Islet of Langerhans (tissue), 1 donor: ENCODE measurements around the gene KDM5B.

Experiments used
- FAIRE-seq: peaks from one replicate; lab custom pipeline; 2011; peaks lifted over from hg19 to GRCh38; lab: Jason Lieb, UNC

KDM5B gene

GRCh38 chr1:202685641-202686040 is 122.6 kb downstream of the KDM5B start:
- no peak for FAIRE-seq

- FAIRE-seq, result no peak
These were observed 123.5 kb downstream of the KDM5B start for GRCh38 chr1:202684716-202685115.

GRCh38 chr1:202683029-202683428 is 125.2 kb downstream of the KDM5B start:
- no peak for FAIRE-seq

DNA sequence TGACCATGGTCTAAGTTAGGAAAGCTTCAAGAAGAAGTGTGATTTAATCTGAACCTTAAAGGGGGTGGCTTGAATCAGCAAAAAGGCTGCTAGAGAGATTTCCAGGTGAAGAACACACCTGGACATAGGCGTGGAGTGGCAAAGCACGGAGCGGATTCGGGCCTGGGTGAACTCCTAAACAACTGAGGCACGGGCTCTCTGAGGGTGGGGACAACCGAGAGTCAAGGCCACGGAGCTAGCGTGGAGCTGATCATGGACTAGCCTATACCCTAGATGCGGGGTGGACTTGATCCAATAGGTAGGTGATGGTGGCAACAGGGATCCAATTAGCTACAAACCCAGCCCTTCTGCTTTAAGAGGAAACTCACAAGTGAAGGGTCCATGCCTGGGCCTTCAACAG is 125.7 kb downstream of the KDM5B start:
- no peak for FAIRE-seq

GRCh38 chr1:202681736-202682420 is 126.3 kb downstream of the KDM5B start:
- FAIRE-seq, result no peak

DNA sequence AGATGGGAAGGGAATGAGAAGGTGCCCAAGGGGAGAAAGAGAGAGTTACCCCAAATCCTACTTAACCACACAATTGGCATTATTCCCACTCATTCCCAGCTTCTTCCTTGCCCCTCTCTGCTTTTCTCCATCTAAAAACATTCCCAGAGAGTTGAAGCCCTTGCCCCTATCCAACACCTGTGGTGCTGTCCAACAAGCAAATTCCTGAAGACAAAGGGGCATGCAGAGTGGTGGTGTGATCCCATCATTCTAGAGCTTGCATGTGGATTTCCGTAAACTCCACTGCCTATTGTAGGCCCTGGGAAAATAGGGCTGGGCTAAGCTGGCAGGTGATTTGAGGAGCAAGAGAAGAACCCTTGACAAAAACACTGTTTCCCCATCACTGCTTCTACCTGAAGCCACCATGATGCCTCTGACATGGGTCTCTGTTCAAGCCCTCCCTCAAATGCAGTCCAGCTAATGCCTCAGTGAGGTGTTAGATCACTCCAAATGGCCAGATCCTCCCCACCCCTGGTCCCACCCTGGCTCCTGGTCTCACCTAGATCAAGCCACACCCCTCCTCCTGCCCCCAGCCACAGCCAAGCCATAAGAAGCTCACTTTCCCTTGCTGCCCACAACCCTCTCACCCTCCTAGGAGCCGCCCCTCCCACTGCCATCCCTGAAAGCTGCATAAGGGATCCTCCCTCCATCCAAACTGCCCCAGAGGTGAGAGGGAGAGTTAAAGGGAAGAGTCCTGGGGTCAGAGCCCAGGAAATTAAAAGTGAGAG is 127.5 kb downstream of the KDM5B start:
- no peak for FAIRE-seq

- no peak for FAIRE-seq
These were observed 128.6 kb downstream of the KDM5B start for GRCh38 chr1:202679406-202680177.

GRCh38 chr1:202677433-202677832 is 130.8 kb downstream of the KDM5B start:
- FAIRE-seq, result no peak
